HepG2 (cell line): ENCODE data around the gene KISS1R.

Source experiments
- MXI1 ChIP-seq: IDR thresholded peaks from 3 replicates; pipeline ENCODE4 v1.6.1; 2012; ENCODE audit warnings: low read depth, low read length, inconsistent platforms, borderline replicate concordance
- SIN3A ChIP-seq: IDR thresholded peaks from 2 replicates; pipeline ENCODE4 v1.6.1; 2011; ENCODE audit warnings: low read depth, mild to moderate bottlenecking, control low read depth, low read length, borderline replicate concordance
- SIN3B ChIP-seq: fragments of 150-350 bp; IDR thresholded peaks from 2 replicates; pipeline ENCODE4 v1.6.1; 2014; ENCODE audit warnings: low read length
- YY1 ChIP-seq: IDR thresholded peaks from 2 replicates; pipeline ENCODE4 v1.6.1; 2011; ENCODE audit warnings: low read length, low read depth, moderate library complexity, mild to moderate bottlenecking; ENCODE audit not compliant: insufficient read depth, insufficient replicate concordance
- TF ChIP-seq, protein P1 (sequence below): sonication (generic); formaldehyde crosslinking; IDR thresholded peaks from 2 replicates; pipeline ENCODE4 v1.4.0; 2020; ENCODE audit warnings: low read depth, mild to moderate bottlenecking, missing genetic modification reagents

DNA sequence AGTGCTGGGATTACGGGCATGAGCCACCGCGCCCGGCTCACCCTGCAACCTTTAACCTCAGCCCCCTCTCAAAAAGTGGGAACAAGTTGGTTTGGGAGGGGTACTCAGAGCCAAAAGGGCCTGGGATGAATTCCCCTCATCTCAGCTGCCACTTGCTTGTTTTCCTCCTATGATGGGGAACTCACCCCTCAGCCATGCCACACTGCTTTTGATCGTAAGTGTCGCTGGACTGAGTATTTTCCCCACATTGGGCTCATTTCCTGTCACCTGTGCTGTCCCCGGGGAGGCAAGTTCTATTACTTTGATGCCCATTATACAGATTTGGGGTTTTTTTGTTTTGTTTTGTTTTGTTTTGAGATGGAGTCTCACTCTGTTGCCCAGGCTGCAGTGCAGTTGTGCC, 10.7 kb upstream of the KISS1R start:
- TF ChIP-seq SIN3B (no peak), YY1 (no peak), MXI1 (no peak), SIN3A (no peak)
- TF ChIP-seq, protein P1, sequence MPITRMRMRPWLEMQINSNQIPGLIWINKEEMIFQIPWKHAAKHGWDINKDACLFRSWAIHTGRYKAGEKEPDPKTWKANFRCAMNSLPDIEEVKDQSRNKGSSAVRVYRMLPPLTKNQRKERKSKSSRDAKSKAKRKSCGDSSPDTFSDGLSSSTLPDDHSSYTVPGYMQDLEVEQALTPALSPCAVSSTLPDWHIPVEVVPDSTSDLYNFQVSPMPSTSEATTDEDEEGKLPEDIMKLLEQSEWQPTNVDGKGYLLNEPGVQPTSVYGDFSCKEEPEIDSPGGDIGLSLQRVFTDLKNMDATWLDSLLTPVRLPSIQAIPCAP (CRISPR knock-in tag): no peak
